ENCODE results near the gene FAM210B. TPM values are rescaled to one million over a fixed set of nuclear protein-coding genes. Genes with fewer than 3 reads are reported as not detected.

Gene FAM210B
- total and polyA plus RNA-seq, 9 of the 15 experiments (the other 6 are each of a cell fraction or from before 2014, with no cell fraction given) = 12.1 to 87.3 (median 47.6) TPM

DNA sequence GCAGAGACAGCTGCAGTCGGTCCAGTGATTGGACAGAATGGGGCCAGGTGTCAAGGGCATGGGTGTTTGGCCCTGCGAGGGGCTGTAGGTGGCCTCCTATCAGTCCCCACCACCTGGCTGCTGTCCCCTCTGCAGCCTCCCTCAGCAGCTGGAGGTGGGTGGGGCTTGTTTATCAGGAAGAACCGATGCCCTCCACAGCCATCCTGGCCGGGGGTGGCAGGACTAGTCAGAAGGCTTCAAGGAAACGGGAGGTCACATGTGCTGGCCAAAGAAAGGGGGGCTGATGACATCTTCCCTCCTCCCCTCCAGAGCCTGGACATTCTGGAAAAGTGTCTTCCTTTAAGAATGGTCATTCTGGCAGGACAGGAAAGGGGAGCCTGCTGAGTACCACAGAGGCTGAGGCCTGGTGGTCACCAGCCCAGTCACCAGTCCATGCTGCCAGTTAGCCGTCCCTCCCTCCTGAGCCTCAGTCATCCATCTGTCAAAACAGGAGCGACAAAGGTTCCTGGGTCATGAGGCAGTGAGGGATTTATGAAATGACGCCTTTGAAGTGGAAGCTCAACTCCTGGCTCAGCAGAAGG, 4.1 kb downstream of the FAM210B start (continued):
- TF ChIP-seq, protein P1, sequence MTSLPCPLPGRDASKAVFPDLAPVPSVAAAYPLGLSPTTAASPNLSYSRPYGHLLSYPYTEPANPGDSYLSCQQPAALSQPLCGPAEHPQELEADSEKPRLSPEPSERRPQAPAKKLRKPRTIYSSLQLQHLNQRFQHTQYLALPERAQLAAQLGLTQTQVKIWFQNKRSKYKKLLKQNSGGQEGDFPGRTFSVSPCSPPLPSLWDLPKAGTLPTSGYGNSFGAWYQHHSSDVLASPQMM (CRISPR knock-in tag; IDR thresholded peaks at IDR 0.05) = no peak
- TF ChIP-seq EGR1 (conservative IDR thresholded peaks at IDR 0.05) = peak; percentile 97
- TF ChIP-seq, protein P2, sequence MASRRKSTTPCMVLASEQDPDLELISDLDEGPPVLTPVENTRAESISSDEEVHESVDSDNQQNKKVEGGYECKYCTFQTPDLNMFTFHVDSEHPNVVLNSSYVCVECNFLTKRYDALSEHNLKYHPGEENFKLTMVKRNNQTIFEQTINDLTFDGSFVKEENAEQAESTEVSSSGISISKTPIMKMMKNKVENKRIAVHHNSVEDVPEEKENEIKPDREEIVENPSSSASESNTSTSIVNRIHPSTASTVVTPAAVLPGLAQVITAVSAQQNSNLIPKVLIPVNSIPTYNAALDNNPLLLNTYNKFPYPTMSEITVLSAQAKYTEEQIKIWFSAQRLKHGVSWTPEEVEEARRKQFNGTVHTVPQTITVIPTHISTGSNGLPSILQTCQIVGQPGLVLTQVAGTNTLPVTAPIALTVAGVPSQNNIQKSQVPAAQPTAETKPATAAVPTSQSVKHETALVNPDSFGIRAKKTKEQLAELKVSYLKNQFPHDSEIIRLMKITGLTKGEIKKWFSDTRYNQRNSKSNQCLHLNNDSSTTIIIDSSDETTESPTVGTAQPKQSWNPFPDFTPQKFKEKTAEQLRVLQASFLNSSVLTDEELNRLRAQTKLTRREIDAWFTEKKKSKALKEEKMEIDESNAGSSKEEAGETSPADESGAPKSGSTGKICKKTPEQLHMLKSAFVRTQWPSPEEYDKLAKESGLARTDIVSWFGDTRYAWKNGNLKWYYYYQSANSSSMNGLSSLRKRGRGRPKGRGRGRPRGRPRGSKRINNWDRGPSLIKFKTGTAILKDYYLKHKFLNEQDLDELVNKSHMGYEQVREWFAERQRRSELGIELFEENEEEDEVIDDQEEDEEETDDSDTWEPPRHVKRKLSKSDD (conservative IDR thresholded peaks at IDR 0.05; ENCODE audit: low read length) = no peak
- TF ChIP-seq HNRNPL (IDR thresholded peaks at IDR 0.05; ENCODE audit: low read depth, low read length) = 0 out of 2 replicates have a peak, but pooled peaks have one; percentile 37
- TF ChIP-seq, protein P3, sequence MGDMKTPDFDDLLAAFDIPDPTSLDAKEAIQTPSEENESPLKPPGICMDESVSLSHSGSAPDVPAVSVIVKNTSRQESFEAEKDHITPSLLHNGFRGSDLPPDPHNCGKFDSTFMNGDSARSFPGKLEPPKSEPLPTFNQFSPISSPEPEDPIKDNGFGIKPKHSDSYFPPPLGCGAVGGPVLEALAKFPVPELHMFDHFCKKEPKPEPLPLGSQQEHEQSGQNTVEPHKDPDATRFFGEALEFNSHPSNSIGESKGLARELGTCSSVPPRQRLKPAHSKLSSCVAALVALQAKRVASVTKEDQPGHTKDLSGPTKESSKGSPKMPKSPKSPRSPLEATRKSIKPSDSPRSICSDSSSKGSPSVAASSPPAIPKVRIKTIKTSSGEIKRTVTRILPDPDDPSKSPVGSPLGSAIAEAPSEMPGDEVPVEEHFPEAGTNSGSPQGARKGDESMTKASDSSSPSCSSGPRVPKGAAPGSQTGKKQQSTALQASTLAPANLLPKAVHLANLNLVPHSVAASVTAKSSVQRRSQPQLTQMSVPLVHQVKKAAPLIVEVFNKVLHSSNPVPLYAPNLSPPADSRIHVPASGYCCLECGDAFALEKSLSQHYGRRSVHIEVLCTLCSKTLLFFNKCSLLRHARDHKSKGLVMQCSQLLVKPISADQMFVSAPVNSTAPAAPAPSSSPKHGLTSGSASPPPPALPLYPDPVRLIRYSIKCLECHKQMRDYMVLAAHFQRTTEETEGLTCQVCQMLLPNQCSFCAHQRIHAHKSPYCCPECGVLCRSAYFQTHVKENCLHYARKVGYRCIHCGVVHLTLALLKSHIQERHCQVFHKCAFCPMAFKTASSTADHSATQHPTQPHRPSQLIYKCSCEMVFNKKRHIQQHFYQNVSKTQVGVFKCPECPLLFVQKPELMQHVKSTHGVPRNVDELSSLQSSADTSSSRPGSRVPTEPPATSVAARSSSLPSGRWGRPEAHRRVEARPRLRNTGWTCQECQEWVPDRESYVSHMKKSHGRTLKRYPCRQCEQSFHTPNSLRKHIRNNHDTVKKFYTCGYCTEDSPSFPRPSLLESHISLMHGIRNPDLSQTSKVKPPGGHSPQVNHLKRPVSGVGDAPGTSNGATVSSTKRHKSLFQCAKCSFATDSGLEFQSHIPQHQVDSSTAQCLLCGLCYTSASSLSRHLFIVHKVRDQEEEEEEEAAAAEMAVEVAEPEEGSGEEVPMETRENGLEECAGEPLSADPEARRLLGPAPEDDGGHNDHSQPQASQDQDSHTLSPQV (IDR thresholded peaks at IDR 0.05) = peak; percentile 94
- no peak for TF ChIP-seq ZNF780A (CRISPR knock-in tag; IDR thresholded peaks at IDR 0.05)
- TF ChIP-seq RBM25 (IDR thresholded peaks at IDR 0.05; ENCODE audit: low read depth, low read length, severe bottlenecking) = no peak
- TF ChIP-seq, protein P4, sequence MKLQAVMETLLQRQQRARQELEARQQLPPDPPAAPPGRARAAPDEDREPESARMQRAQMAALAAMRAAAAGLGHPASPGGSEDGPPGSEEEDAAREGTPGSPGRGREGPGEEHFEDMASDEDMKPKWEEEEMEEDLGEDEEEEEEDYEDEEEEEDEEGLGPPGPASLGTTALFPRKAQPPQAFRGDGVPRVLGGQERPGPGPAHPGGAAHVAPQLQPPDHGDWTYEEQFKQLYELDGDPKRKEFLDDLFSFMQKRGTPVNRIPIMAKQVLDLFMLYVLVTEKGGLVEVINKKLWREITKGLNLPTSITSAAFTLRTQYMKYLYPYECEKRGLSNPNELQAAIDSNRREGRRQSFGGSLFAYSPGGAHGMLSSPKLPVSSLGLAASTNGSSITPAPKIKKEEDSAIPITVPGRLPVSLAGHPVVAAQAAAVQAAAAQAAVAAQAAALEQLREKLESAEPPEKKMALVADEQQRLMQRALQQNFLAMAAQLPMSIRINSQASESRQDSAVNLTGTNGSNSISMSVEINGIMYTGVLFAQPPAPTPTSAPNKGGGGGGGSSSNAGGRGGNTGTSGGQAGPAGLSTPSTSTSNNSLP (IDR thresholded peaks at IDR 0.05; ENCODE audit: borderline replicate concordance, low read depth, low read length) = no peak
- TF ChIP-seq RNF219 (CRISPR knock-in tag; IDR thresholded peaks at IDR 0.05) = no peak
- no peak for TF ChIP-seq DNMT1 (IDR thresholded peaks at IDR 0.05)
- no peak for TF ChIP-seq ATF1 (CRISPR knock-in tag; IDR thresholded peaks at IDR 0.05)
- TF ChIP-seq ATF1 (tag; IDR thresholded peaks at IDR 0.05) = peak; percentile 80
- no peak for TF ChIP-seq SREBF2 (CRISPR knock-in tag; IDR thresholded peaks at IDR 0.05)
- TF ChIP-seq ZBTB8A (IDR thresholded peaks at IDR 0.05; ENCODE audit: partially characterized antibody) = no peak
- no peak for TF ChIP-seq PCBP2 (IDR thresholded peaks at IDR 0.05; ENCODE audit: low read depth, low read length, poor library complexity, severe bottlenecking)
- TF ChIP-seq ZNF239 (CRISPR knock-in tag; IDR thresholded peaks at IDR 0.05) = no peak; the same call in 1 of the 2 replicates
- no peak for TF ChIP-seq FOS (IDR thresholded peaks at IDR 0.05; ENCODE audit: extremely low read depth, insufficient read length)
- no peak for TF ChIP-seq IFI16 (CRISPR knock-in tag; IDR thresholded peaks at IDR 0.05)
